PC-3 (cell line): ENCODE measurements around the gene MDFIC2. TPM values are rescaled to one million over a fixed set of nuclear protein-coding genes. Genes with fewer than 3 reads are reported as not detected.

ENCODE experiments used
- ATAC-seq: fragments of 200-7000 bp; cut with Tn5 transposase; 2 replicates; pipeline ENCODE4 v1.9.1; 2020; ENCODE audit warnings: mild to moderate bottlenecking, moderate library complexity
- BruUV-seq: library from RNA; stranded (reverse); fragments of 400-500 nt; replicated peaks from 2 replicates; lab custom pipeline; 2021; lab: Mats Ljungman, UMichigan
- CTCF ChIA-PET: fragments of 300-600 bp; sonication (Branson Sonifier 250); formaldehyde crosslinking; loops from one replicate; lab custom pipeline; 2022; ENCODE audit warnings: antibody characterized with exemption; lab: Charles Lee
- POLR2A ChIA-PET: fragments of 300-600 bp; sonication (Branson Sonifier 250); formaldehyde crosslinking; loops from one replicate; lab custom pipeline; 2022; ENCODE audit warnings: antibody characterized with exemption; ENCODE audit not compliant: unreplicated experiment; lab: Charles Lee
- DNase-seq: peaks from one replicate; pipeline ENCODE4 v3.0.0-alpha.2; 2015
- H2AFZ ChIP-seq: fragments of 300-600 bp; sonication (generic); 2 replicates; pipeline ENCODE4 v1.6.0; 2016; ENCODE audit warnings: antibody characterized with exemption, low read length
- H3F3A ChIP-seq: fragments of 300-600 bp; sonication (generic); one replicate; pipeline ENCODE4 v1.6.0; 2017; ENCODE audit warnings: antibody characterized with exemption, low read length, control low read depth, mild to moderate bottlenecking; ENCODE audit not compliant: unreplicated experiment
- H3K27ac ChIP-seq: fragments of 300-600 bp; sonication (generic); 2 replicates; pipeline ENCODE4 v1.5.1; 2016; ENCODE audit warnings: mild to moderate bottlenecking, low read length
- H3K27me3 ChIP-seq: fragments of 300-600 bp; sonication (generic); 2 replicates; pipeline ENCODE4 v1.6.1; 2016; ENCODE audit warnings: low read length, mixed read lengths
- H3K36me3 ChIP-seq: fragments of 300-600 bp; sonication (generic); 2 replicates; pipeline ENCODE4 v1.6.1; 2016; ENCODE audit warnings: low read depth, mixed run types, low read length, mixed read lengths
- H3K4me1 ChIP-seq: fragments of 300-600 bp; sonication (generic); 2 replicates; pipeline ENCODE4 v1.5.1; 2016; ENCODE audit warnings: low read length; ENCODE audit not compliant: insufficient read depth
- H3K4me2 ChIP-seq: fragments of 300-600 bp; sonication (generic); 2 replicates; pipeline ENCODE4 v1.6.0; 2016; ENCODE audit warnings: low read length
- H3K4me3 ChIP-seq: fragments of 300-600 bp; sonication (generic); 2 replicates; pipeline ENCODE4 v1.5.1; 2016; ENCODE audit warnings: mild to moderate bottlenecking, low read length, mixed read lengths
- H3K79me2 ChIP-seq: fragments of 300-600 bp; sonication (generic); 2 replicates; pipeline ENCODE4 v1.6.1; 2017; ENCODE audit warnings: low read length, mixed read lengths
- H3K9ac ChIP-seq: fragments of 300-600 bp; sonication (generic); 2 replicates; pipeline ENCODE4 v1.6.0; 2016; ENCODE audit warnings: mild to moderate bottlenecking, low read length
- H3K9me2 ChIP-seq: fragments of 300-600 bp; sonication (generic); replicated peaks from 2 replicates; pipeline ENCODE4 v1.6.1; 2016; ENCODE audit warnings: mixed run types, low read length, mixed read lengths
- H3K9me3 ChIP-seq: fragments of 300-600 bp; sonication (generic); 2 replicates; pipeline ENCODE4 v1.6.1; 2016; ENCODE audit warnings: low read length, mixed read lengths
- H4K20me1 ChIP-seq: fragments of 300-600 bp; sonication (generic); 2 replicates; pipeline ENCODE4 v1.6.1; 2016; ENCODE audit warnings: low read length, mixed read lengths
- EZH2 ChIP-seq: fragments of 300-600 bp; sonication (generic); IDR thresholded peaks from one replicate; pipeline ENCODE4 v1.6.1; 2017; ENCODE audit warnings: antibody characterized with exemption, mild to moderate bottlenecking, low read length; ENCODE audit not compliant: unreplicated experiment
- EZH2phosphoT487 ChIP-seq: fragments of 300-600 bp; sonication (generic); IDR thresholded peaks from 2 replicates; pipeline ENCODE4 v1.6.1; 2018; ENCODE audit warnings: mild to moderate bottlenecking, antibody characterized with exemption, low read length, borderline replicate concordance
- intact Hi-C: fragments of 100-400 bp; cut with micrococcal nuclease; formaldehyde crosslinking; loops from 2 replicates; pipeline ENCODE4 v1.9.0; 2023
- total RNA-seq: library from RNA; depleted of rRNA; stranded (reverse); fragments of >200 nt; gene quantifications from 2 replicates; pipeline ENCODE4 v1.2.3, GENCODE V29; 2014
- TF ChIP-seq, protein P1 (sequence below): fragments of 300-600 bp; sonication (generic); conservative IDR thresholded peaks from 2 replicates; pipeline ENCODE4 v1.5.1; 2017; ENCODE audit warnings: antibody characterized with exemption, low read depth, mild to moderate bottlenecking, low read length

Gene MDFIC2
- total RNA-seq, 1 experiment from 2014 or later: not detected

GRCh38 chr3:70201975-70202374 lies 110.5 kb downstream of the MDFIC2 start:
- ChIA-PET CTCF (no interaction called here), POLR2A (no interaction called here)
- DNase-seq: no peak
- TF ChIP-seq, protein P1, sequence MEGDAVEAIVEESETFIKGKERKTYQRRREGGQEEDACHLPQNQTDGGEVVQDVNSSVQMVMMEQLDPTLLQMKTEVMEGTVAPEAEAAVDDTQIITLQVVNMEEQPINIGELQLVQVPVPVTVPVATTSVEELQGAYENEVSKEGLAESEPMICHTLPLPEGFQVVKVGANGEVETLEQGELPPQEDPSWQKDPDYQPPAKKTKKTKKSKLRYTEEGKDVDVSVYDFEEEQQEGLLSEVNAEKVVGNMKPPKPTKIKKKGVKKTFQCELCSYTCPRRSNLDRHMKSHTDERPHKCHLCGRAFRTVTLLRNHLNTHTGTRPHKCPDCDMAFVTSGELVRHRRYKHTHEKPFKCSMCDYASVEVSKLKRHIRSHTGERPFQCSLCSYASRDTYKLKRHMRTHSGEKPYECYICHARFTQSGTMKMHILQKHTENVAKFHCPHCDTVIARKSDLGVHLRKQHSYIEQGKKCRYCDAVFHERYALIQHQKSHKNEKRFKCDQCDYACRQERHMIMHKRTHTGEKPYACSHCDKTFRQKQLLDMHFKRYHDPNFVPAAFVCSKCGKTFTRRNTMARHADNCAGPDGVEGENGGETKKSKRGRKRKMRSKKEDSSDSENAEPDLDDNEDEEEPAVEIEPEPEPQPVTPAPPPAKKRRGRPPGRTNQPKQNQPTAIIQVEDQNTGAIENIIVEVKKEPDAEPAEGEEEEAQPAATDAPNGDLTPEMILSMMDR: no peak
- TF ChIP-seq EZH2 (no peak), EZH2phosphoT487 (no peak)
- Histone ChIP-seq H3K36me3 (no peaks in the 10 kb centered on the region), H3K9me2 (no peaks in the 10 kb centered on the region), H3K4me1 (no peaks in the 10 kb centered on the region), H3K4me2 (no peak overlapping the region), H3K79me2 (no peaks in the 10 kb centered on the region), H3K4me3 (no peak overlapping the region), H2AFZ (no peak overlapping the region), H3K27ac (no peak overlapping the region), H3K27me3 (no peaks in the 10 kb centered on the region), H3F3A (no peaks in the 10 kb centered on the region), H4K20me1 (no peaks in the 10 kb centered on the region), H3K9me3 (no peaks in the 10 kb centered on the region), H3K9ac (no peak overlapping the region)
- BruUV-seq: no TSS peak
- ATAC-seq: no peak
- intact Hi-C loops: no loop called here

GRCh38 chr3:70189884-70190473 lies 122.5 kb downstream of the MDFIC2 start:
- Histone ChIP-seq H3K9me2 (no peaks in the 10 kb centered on the region), H3K9me3 (no peaks in the 10 kb centered on the region), H3K79me2 (no peaks in the 10 kb centered on the region), H3K27ac (no peak overlapping the region), H3K9ac (no peak overlapping the region), H4K20me1 (no peaks in the 10 kb centered on the region), H3K27me3 (no peaks in the 10 kb centered on the region), H3K4me1 (no peaks in the 10 kb centered on the region), H2AFZ (no peak overlapping the region), H3K4me3 (no peak overlapping the region), H3K36me3 (no peaks in the 10 kb centered on the region), H3K4me2 (no peak overlapping the region), H3F3A (no peaks in the 10 kb centered on the region)
- ChIA-PET CTCF (no interaction called here), POLR2A (no interaction called here)
- DNase-seq: no peak
- intact Hi-C loops: no loop called here
- no peak for ATAC-seq
- TF ChIP-seq EZH2phosphoT487: no peak
- no peak for TF ChIP-seq EZH2
- no TSS peak for BruUV-seq

GRCh38 chr3:70186221-70186620 lies 126.2 kb downstream of the MDFIC2 start:
- intact Hi-C loops: no loop called here
- BruUV-seq: no TSS peak
- Histone ChIP-seq H4K20me1 (no peaks in the 10 kb centered on the region), H2AFZ (no peak overlapping the region), H3K4me3 (no peak overlapping the region), H3K79me2 (no peaks in the 10 kb centered on the region), H3K4me1 (no peaks in the 10 kb centered on the region), H3K36me3 (no peaks in the 10 kb centered on the region), H3K9me3 (no peaks in the 10 kb centered on the region), H3K9me2 (no peaks in the 10 kb centered on the region), H3K27me3 (peaks cover 12% of the 10 kb centered on the region; the same call in 1 of the 2 replicates), H3F3A (no peaks in the 10 kb centered on the region), H3K9ac (no peak overlapping the region), H3K4me2 (no peak overlapping the region), H3K27ac (no peak overlapping the region)
- TF ChIP-seq EZH2 (no peak), EZH2phosphoT487 (no peak)
- TF ChIP-seq, protein P1: no peak
- ChIA-PET POLR2A (no interaction called here), CTCF (no interaction called here)
- DNase-seq: no peak
- ATAC-seq: no peak
